ENCODE results near the gene HP.

HP gene

DNA sequence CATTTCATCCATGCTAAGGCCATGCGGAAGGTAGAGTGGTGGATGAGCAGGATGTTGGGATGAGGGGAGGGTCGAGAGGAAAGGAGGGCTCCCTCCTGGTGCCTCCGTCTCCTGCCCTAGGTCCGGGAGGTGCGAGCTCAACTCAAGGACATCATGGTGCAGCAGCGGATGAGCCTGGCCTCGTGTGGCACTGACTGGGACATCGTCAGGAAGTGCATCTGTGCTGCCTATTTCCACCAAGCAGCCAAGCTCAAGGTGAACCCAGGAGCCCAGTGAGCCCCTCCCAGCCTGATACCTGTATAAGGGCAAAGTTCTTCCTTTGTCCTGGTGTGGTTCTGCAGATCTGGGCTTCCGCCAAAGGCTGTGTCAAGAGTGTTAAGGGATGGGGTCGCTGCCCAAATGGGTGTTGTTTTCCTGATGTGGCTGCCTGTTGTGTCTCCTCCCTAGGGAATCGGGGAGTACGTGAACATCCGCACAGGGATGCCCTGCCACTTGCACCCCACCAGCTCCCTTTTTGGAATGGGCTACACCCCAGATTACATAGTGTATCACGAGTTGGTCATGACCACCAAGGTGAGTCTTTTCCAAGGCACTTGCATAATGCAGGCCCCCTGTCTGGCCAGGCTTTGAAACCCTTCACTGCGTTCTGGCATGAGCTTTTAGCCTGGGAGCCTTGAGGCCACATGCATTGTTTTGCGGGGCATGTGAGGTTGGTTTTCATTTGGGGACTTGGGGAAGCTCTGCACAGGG, 54.2 kb downstream of the HP start:
- in situ Hi-C loops (cut with HindIII; ENCODE audit: low pct_unique_long_range_greater_than_20kb, low sequenced_read_pairs), result no loop called here
- no peak for DNase-seq (ENCODE audit: low read depth in 1 of 2, low spot score in 1 of 2)
- no peak for TF ChIP-seq JUND (IDR thresholded peaks at IDR 0.05; ENCODE audit: low read depth)

DNA sequence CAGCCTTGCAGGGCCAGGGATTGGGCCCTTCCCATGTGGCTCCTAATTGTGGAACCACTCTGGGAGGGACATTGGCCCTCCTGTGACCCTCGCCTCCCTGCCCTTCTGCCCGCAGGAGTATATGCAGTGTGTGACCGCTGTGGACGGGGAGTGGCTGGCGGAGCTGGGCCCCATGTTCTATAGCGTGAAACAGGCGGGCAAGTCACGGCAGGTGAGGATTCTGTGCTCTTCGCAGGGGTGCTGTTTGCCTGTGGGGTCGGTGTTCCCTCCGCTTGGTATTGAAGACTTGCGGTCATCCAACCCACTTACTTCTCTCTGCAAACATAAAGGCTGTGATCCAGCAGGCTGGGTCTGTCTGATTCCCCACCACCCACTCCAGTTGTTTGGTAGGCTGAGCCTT, 55.0 kb downstream of the HP start:
- no peak for TF ChIP-seq JUND (IDR thresholded peaks at IDR 0.05; ENCODE audit: low read depth)
- in situ Hi-C loops (cut with HindIII; ENCODE audit: low pct_unique_long_range_greater_than_20kb, low sequenced_read_pairs), result no loop called here
- no peak for DNase-seq (ENCODE audit: low read depth in 1 of 2, low spot score in 1 of 2)

DNA sequence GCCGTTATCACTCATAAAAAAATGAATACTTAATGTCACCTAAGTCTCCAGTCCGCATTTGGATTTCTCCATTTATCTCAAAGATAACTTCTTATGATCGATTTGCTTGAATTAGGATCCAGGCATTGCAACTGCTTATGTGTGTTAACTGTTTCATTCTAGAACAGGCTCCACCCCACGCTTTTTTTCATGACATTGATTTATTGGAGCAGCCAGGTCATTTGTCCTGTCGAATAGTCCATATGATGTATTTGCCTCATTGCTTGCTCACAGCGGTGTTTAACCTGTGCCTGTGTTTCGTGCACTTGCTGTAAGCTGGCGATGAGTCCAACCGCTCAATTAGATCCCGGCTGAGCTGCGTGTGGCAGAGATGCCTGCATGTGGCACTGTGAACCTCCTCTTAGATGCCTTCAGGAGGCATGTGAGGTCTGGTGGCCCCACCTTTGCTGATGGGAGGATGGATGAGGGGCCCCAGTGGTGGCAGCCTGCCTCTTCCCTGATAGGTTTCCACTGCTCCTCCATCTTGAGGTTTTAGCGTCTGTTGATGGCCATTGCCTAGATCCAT, 55.7 kb downstream of the HP start:
- TF ChIP-seq JUND (IDR thresholded peaks at IDR 0.05; ENCODE audit: low read depth), result no peak
- in situ Hi-C loops (cut with HindIII; ENCODE audit: low pct_unique_long_range_greater_than_20kb, low sequenced_read_pairs), result no loop called here
- DNase-seq (ENCODE audit: low read depth in 1 of 2, low spot score in 1 of 2), result no peak

Measured in T47D (cell line).